ENCODE data around the gene DENND2C. TPM values are rescaled to one million over a fixed set of nuclear protein-coding genes. Genes with fewer than 3 reads are reported as not detected.

Gene DENND2C
- total RNA-seq, 4 donors from 2014 or later = 0.80 to 2.5 (median 1.4) TPM

GRCh38 chr1:114701931-114702330, 32.1 kb upstream of the DENND2C start:
- DNase-seq = no peak
- no peaks in the 10 kb centered on the region for H3K4me1 ChIP-seq
- H3K4me3 ChIP-seq = no peak overlapping the region
- peaks cover 0 to 8% (median 4%) of the 10 kb centered on the region in 4 donors for H3K36me3 ChIP-seq
- 69 to 71% methylated on average over 2 of the region's 2 CpGs for WGBS, 2 donors (ENCODE audit: low coverage in 1 of 2)
- H3K27me3 ChIP-seq = no peaks in the 10 kb centered on the region
- intact Hi-C loops (cut with DNase I; ENCODE audit: low total_unique reads) = no loop called here
- no peaks in the 10 kb centered on the region for H3K9me3 ChIP-seq
- H3K27ac ChIP-seq = no peak overlapping the region
- in situ Hi-C loops (cut with MboI; ENCODE audit: low pct_ligation_motif_present in 1 of 4, low pct_unique_long_range_greater_than_20kb in 1 of 4, low sequenced_read_pairs in 3 of 4) = loop anchor here in 1 of 4 donors (25.0 kb wide), 1 partner anchor 115 kb away; the partner anchor contains the start of gene BCAS2
- no peak for TF ChIP-seq POLR2AphosphoS5 (IDR thresholded peaks at IDR 0.05)
- no peak for TF ChIP-seq CTCF (IDR thresholded peaks at IDR 0.05)
- TF ChIP-seq EP300 (IDR thresholded peaks at IDR 0.05; ENCODE audit: low read depth) = no peak
- no peak for TF ChIP-seq POLR2A (IDR thresholded peaks at IDR 0.05)

- DNase-seq = no peak
- no peaks in the 10 kb centered on the region for H3K4me1 ChIP-seq
- H3K27ac ChIP-seq = no peak overlapping the region
- 57 to 69% methylated on average over 2 to 4 of the region's 4 CpGs for WGBS, 2 donors (ENCODE audit: low coverage in 1 of 2)
- H3K27me3 ChIP-seq = no peaks in the 10 kb centered on the region
- TF ChIP-seq POLR2A (IDR thresholded peaks at IDR 0.05) = no peak
- TF ChIP-seq POLR2AphosphoS5 (IDR thresholded peaks at IDR 0.05) = no peak
- TF ChIP-seq CTCF (IDR thresholded peaks at IDR 0.05) = no peak
- TF ChIP-seq EP300 (IDR thresholded peaks at IDR 0.05; ENCODE audit: low read depth) = no peak
- no peaks in the 10 kb centered on the region for H3K9me3 ChIP-seq
- no peak overlapping the region for H3K4me3 ChIP-seq
- in situ Hi-C loops (cut with MboI; ENCODE audit: low pct_ligation_motif_present in 1 of 4, low pct_unique_long_range_greater_than_20kb in 1 of 4, low sequenced_read_pairs in 3 of 4) = loop anchor here in 1 of 4 donors (25.0 kb wide), 1 partner anchor 113 kb away; the partner anchor contains the start of gene BCAS2
- no peaks in the 10 kb centered on the region for H3K36me3 ChIP-seq
- intact Hi-C loops (cut with DNase I; ENCODE audit: low total_unique reads) = no loop called here
Observed at GRCh38 chr1:114700036-114700600, 30.3 kb upstream of the DENND2C start.

GRCh38 chr1:114696810-114697209, 27.0 kb upstream of the DENND2C start:
- Histone ChIP-seq H3K27ac (peak overlapping the region in 1 of 4 donors; percentile 54), H3K9me3 (no peaks in the 10 kb centered on the region), H3K36me3 (no peaks in the 10 kb centered on the region), H3K4me3 (no peak overlapping the region), H3K27me3 (no peaks in the 10 kb centered on the region), H3K4me1 (no peaks in the 10 kb centered on the region)
- in situ Hi-C loops (cut with MboI; ENCODE audit: low pct_ligation_motif_present in 1 of 4, low pct_unique_long_range_greater_than_20kb in 1 of 4, low sequenced_read_pairs in 3 of 4) = no loop called here
- TF ChIP-seq POLR2A (IDR thresholded peaks at IDR 0.05) (no peak), POLR2AphosphoS5 (IDR thresholded peaks at IDR 0.05) (no peak), EP300 (IDR thresholded peaks at IDR 0.05; ENCODE audit: low read depth) (no peak), CTCF (IDR thresholded peaks at IDR 0.05) (no peak)
- no peak for DNase-seq
- intact Hi-C loops (cut with DNase I; ENCODE audit: low total_unique reads) = no loop called here

GRCh38 chr1:114695430-114696058, 25.7 kb upstream of the DENND2C start, which contains the start of gene AMPD1:
AMPD1 (minus strand) TSS chr1:114695546; CDS start chr1:114695471, 75 bp downstream.
- Histone ChIP-seq H3K9me3 (no peaks in the 10 kb centered on the region), H3K27me3 (no peaks in the 10 kb centered on the region), H3K36me3 (no peaks in the 10 kb centered on the region), H3K4me1 (no peaks in the 10 kb centered on the region), H3K4me3 (no peak within 1 kb of the TSS), H3K27ac (peak within 1 kb of the TSS in 2 of 4 donors; percentile 7 to 54)
- in situ Hi-C loops (cut with MboI; ENCODE audit: low pct_ligation_motif_present in 1 of 4, low pct_unique_long_range_greater_than_20kb in 1 of 4, low sequenced_read_pairs in 3 of 4) = no loop called here
- TF ChIP-seq EP300 (IDR thresholded peaks at IDR 0.05; ENCODE audit: low read depth) (no peak), POLR2AphosphoS5 (IDR thresholded peaks at IDR 0.05) (no peak), CTCF (IDR thresholded peaks at IDR 0.05) (no peak), POLR2A (IDR thresholded peaks at IDR 0.05) (no peak)
- DNase-seq = peak; percentile 11
- 51 to 63% methylated on average over 4 to 6 of the region's 6 CpGs for WGBS, 2 donors (ENCODE audit: low coverage in 1 of 2)
- intact Hi-C loops (cut with DNase I; ENCODE audit: low total_unique reads) = no loop called here
